ENCODE data around the gene HSDL1.

Gene HSDL1

GRCh38 chr16:84176192-84177053 lies 31.4 kb upstream of the HSDL1 start:
- DNase-seq (ENCODE audit: low read depth, low spot score): no peak

GRCh38 chr16:84175350-84176081 lies 30.5 kb upstream of the HSDL1 start:
- DNase-seq (ENCODE audit: low read depth, low spot score): peak; percentile 68

DNA sequence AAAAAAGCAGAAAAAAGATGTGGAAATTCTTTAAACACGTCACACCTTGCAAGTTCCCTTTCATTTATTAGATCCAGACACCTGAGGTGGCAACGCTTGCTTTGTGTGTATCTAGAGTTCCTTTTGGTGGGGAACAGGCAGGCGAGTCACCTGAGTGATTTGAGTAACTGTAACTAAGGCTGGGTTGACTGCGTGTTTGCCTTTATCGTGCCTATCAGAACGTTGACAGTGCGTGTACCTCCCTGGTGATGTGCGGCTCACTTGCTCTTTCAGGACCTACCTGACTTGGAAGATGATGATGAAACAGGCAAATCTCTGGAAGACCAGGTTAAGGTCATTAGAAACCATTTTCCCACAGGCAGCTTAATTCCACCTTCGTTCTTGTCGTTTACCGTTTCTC lies 29.4 kb upstream of the HSDL1 start:
- no peak for DNase-seq (ENCODE audit: low read depth, low spot score)

- no peak for DNase-seq (ENCODE audit: low read depth, low spot score)
Observed at GRCh38 chr16:84169765-84170310, 24.9 kb upstream of the HSDL1 start.

- DNase-seq (ENCODE audit: low read depth, low spot score): no peak
Observed at GRCh38 chr16:84166796-84167695, 22.1 kb upstream of the HSDL1 start.

- DNase-seq (ENCODE audit: low read depth, low spot score): no peak
Observed at GRCh38 chr16:84165746-84166145, 20.8 kb upstream of the HSDL1 start.

GRCh38 chr16:84161801-84162200 lies 16.8 kb upstream of the HSDL1 start:
- no peak for DNase-seq (ENCODE audit: low read depth, low spot score)

- DNase-seq (ENCODE audit: low read depth, low spot score): no peak
Observed at GRCh38 chr16:84161037-84161436, 16.1 kb upstream of the HSDL1 start.

DNA sequence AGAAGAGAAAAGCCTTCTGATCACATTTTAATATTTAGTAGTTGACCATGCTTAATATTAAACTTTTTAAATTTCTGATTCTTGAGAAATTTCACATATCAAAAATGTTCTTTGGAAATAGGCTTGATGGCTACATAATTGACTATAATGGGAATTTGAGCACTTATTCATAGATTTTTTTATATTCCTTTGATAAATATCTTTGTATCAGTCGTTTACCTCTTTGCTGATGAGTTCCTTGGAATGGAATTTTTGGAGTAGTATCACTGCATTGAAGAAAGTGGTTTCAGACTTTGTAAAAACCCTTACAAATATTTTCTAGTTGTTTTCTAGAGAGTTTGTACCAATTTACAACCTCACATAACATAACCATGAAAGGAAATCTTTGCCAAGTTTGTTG lies 14.8 kb upstream of the HSDL1 start:
- DNase-seq (ENCODE audit: low read depth, low spot score): no peak

DNA sequence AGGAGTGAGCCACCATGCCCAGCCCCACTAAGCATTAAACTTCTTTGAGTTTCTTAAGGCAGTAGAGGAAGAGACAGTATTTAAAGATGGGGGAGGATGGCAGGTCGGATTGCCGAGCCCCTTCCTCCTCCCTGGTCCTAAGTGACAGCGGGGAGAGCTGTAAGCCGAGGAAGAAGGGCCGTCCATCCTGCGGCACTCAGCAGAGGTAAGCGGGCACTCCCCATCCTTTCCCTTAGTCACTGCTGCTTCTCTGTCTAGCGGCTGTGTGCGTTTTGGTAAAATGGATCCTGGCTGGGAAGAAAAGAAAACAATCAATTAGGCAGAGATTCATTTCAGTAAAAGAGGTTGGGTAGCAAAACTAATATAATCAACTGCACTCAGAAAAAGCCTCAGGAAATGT lies 14.0 kb upstream of the HSDL1 start:
- no peak for DNase-seq (ENCODE audit: low read depth, low spot score)

- no peak for DNase-seq (ENCODE audit: low read depth, low spot score)
Observed at GRCh38 chr16:84156342-84156784, 11.4 kb upstream of the HSDL1 start.

DNA sequence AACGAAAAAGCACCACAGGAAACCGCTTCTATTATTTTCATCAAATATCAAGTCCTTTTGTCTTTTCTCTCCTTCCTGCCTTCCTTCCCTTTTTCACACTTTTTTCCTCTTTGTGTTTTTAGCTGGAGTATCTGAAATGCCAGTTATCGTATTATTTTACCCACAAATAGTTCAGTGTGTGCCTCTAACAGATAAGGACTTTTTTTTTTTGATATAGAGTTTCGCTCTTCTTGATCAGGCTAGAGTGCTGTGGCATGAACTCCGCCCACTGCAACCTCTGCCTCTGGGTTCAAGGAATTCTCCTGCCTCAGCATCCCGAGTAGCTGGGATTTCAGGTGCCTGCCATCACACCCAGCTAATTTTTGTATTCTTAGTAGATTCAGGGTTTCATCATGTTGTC lies 10.8 kb upstream of the HSDL1 start:
- no peak for DNase-seq (ENCODE audit: low read depth, low spot score)

DNA sequence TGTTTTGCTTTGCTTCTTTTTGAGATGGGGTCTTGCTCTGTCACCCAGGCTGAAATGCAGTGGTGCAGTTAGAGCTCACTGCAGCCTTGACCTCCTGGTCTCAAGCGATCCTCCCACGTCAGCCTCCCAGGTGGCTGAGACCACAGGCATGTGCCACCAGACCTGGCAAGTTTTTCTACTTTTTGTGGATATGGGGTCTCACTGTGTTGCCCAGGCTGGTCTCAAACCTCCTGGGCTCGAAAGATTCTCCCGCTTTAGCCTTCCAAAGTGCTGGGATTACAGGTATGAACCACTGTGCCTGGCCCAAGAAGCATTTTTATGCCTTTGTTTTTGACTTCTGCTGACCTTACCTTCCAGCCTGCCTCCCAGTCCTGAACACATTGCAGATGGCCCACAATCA lies 10.2 kb upstream of the HSDL1 start:
- DNase-seq (ENCODE audit: low read depth, low spot score): no peak

DNA sequence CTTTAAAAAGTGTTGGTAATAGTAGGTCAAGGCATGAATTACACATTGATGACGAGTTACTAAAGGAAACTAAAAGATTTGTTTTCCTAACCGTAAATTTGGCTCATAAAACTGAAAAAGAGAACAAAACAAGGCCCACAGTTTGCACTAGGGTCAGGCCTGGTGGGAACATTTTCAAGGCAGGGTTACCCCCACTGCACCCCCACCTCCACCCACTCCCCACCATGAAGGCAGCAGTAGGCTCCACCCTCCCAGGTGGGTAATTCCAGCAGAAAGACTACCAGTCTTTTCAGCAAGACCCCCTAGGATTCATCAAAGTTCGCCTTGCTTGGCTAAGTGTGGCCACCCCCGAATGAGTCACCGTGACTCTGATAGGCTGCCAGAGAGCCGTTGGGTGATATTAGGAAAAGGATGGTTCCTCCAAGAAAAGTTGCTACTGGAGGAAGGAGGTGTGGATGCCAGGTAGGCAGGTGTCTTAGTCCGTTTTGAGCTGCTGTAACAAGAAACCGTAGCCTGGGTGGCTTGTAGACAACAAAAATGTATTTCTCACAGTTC lies 8.8 kb upstream of the HSDL1 start:
- no peak for DNase-seq (ENCODE audit: low read depth, low spot score)

DNA sequence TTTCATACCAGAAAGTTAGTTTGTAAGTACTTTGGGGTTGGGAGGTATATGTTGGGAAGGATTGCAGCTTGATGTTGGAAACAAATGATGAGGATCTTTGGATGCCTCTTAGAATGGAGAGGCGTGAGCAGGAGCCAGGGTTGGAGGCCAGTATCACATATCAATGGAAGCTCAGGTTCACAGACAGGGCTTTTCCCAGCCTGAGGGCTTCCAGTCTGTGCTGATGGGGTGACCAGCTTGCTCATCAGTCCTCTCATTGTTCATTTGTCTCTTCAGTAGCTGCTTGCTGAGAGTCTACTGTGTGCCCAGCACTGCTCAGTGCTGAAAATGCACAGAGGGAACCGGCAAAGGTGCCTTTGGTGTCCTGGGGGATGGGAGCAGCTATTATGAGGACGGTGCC lies 5.9 kb upstream of the HSDL1 start:
- no peak for DNase-seq (ENCODE audit: low read depth, low spot score)

GRCh38 chr16:84144209-84144858 lies 643 bp downstream of the HSDL1 start:
- peak; percentile 47 for DNase-seq (ENCODE audit: low read depth, low spot score)

GRCh38 chr16:84143784-84144199 lies 1.2 kb downstream of the HSDL1 start:
- DNase-seq (ENCODE audit: low read depth, low spot score): peak; percentile 20

DNA sequence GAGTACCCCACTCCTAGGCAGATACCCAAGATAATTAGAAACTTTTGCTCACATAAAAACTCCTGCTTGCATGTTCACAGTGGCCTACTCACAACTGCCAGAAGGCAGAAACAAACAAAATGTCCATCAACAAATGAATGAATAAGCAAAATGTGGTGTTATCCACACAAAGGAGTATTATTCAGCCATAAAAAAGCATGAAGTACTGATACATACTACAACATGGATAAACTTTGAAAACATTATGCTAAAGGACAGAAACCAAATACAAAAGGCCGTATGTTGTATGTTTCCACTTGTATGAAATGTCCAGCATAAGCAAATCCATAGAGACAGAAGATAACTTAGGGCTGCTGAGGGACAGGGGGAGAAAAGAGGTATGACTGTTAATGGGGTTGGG lies 1.9 kb downstream of the HSDL1 start:
- no peak for DNase-seq (ENCODE audit: low read depth, low spot score)

DNA sequence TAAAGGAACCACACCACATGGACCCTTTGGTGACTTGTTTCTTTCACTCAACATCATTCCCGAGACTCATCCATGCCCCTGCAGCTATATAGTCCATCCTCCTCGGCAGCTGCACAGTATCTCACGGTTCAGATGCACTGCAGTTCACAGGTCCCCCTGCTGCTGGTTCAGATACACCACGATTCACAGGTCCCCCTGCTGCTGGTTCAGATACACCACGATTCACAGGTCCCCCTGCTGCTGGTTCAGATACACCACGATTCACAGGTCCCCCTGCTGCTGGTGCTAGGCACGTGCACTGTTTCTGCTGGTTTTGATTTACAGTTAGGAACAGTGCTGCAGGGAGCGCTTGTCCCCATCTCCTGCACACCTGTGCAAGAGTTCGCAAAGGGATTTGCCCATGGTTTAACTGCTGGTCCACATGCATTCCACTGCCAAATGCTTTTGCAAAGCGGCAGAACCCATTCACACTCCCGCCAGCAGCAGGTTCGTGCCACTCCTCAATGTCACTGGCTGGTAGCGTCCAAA lies 3.8 kb downstream of the HSDL1 start:
- peak; percentile 35 for DNase-seq (ENCODE audit: low read depth, low spot score)

DNA sequence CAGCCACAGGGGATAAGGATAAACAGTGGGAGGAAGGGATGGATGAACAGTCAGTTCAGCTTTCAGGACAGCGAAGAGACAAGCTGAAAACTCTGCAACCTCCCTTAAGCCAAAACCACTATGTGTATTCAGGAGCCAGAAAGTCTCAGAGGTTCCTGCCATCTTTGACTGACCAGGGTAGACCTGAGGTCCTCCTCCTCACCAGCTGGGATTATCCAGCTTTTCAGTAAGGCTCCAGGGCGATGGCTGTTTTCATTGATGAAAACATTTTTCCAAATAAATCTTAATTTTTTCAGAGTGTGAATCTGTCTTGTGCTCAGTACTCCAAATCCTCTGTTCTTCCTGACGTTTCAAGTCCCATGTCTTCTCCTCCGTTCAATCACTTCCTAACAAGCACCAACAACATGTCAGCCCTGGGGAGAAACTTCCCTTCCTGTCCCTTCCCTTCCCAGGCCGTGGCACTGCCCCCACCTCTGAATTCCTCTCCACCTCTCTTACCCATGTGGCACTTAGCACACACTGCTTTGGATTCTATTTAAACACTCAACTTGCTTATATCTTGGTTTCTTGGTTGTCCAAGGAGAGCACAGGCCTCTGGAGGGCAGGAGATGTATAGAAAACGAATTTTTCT lies 5.2 kb downstream of the HSDL1 start:
- no peak for DNase-seq (ENCODE audit: low read depth, low spot score)
